DOHH2 (cell line): ENCODE results near the gene KRTAP17-1.
A peak's percentile ranks its signal among the peaks of the same experiment; 100 is the strongest.

ENCODE experiments used
- H3F3A ChIP-seq: fragments of 200-600 bp; sonication (generic), shearing (Covaris generic); 2 replicates; pipeline ENCODE4 v1.6.0; 2016; ENCODE audit warnings: antibody characterized with exemption, mild to moderate bottlenecking; ENCODE audit not compliant: control insufficient read depth, insufficient read depth
- H3K27ac ChIP-seq: fragments of 200-600 bp; sonication (generic); 2 replicates; pipeline ENCODE4 v1.5.1; 2014; ENCODE audit warnings: low read depth, mild to moderate bottlenecking, low read length, moderate library complexity
- H3K27me3 ChIP-seq: fragments of 200-600 bp; sonication (generic); 2 replicates; pipeline ENCODE4 v1.6.1; 2014; ENCODE audit warnings: mild to moderate bottlenecking, low read length, mixed read lengths; ENCODE audit not compliant: control insufficient read depth
- H3K36me3 ChIP-seq: fragments of 200-600 bp; sonication (generic); 2 replicates; pipeline ENCODE4 v1.6.1; 2014; ENCODE audit warnings: mild to moderate bottlenecking, low read length, moderate library complexity, mixed read lengths; ENCODE audit not compliant: control insufficient read depth
- H3K4me1 ChIP-seq: fragments of 200-600 bp; sonication (generic); 2 replicates; pipeline ENCODE4 v1.6.1; 2014; ENCODE audit warnings: mild to moderate bottlenecking, low read length, mixed read lengths; ENCODE audit not compliant: control insufficient read depth
- H3K4me2 ChIP-seq: fragments of 200-600 bp; sonication (generic); 2 replicates; pipeline ENCODE4 v1.6.0; 2014; ENCODE audit warnings: mild to moderate bottlenecking, low read length, moderate library complexity
- H3K4me3 ChIP-seq: fragments of 200-600 bp; sonication (generic); 2 replicates; pipeline ENCODE4 v1.5.1; 2014; ENCODE audit warnings: mild to moderate bottlenecking, low read length, mixed read lengths
- H3K79me2 ChIP-seq: fragments of 200-600 bp; sonication (generic); 2 replicates; pipeline ENCODE4 v1.6.1; 2014; ENCODE audit warnings: mild to moderate bottlenecking, low read length, mixed read lengths; ENCODE audit not compliant: control insufficient read depth
- H3K9me2 ChIP-seq: fragments of 200-600 bp; sonication (generic); replicated peaks from 2 replicates; pipeline ENCODE4 v1.6.1; 2014; ENCODE audit warnings: mild to moderate bottlenecking, low read length, mixed read lengths; ENCODE audit not compliant: control insufficient read depth
- H3K9me3 ChIP-seq: fragments of 200-600 bp; sonication (generic); 2 replicates; pipeline ENCODE4 v1.6.1; 2014; ENCODE audit warnings: antibody characterized with exemption, low read length, mixed read lengths; ENCODE audit not compliant: control insufficient read depth, insufficient read depth
- H4K20me1 ChIP-seq: fragments of 200-600 bp; sonication (generic); 2 replicates; pipeline ENCODE4 v1.6.0; 2014; ENCODE audit warnings: low read depth, mild to moderate bottlenecking, antibody characterized with exemption, low read length, moderate library complexity; ENCODE audit not compliant: control insufficient read depth, insufficient read depth
- CTCF ChIP-seq: fragments of 200-600 bp; sonication (generic); IDR thresholded peaks from one replicate; pipeline ENCODE4 v1.5.1; 2014; ENCODE audit warnings: antibody characterized with exemption, mild to moderate bottlenecking, low read depth, low read length; ENCODE audit not compliant: poor library complexity, severe bottlenecking
- EZH2phosphoT487 ChIP-seq: fragments of 200-600 bp; sonication (generic); IDR thresholded peaks from 2 replicates; pipeline ENCODE4 v1.6.1; 2017; ENCODE audit warnings: borderline replicate concordance, mild to moderate bottlenecking, antibody characterized with exemption, low read length, moderate library complexity, mixed read lengths

KRTAP17-1 gene

GRCh38 chr17:41324180-41325075 lies 8.9 kb upstream of the KRTAP17-1 start:
- H3K4me2 ChIP-seq = no peak overlapping the region
- H3K27ac ChIP-seq = no peak overlapping the region

GRCh38 chr17:41322903-41323895 lies 7.7 kb upstream of the KRTAP17-1 start:
- no peak overlapping the region for H3K4me3 ChIP-seq
- H3F3A ChIP-seq = no peaks in the 10 kb centered on the region
- no peak for TF ChIP-seq CTCF
- no peak for TF ChIP-seq EZH2phosphoT487
- H3K36me3 ChIP-seq = no peaks in the 10 kb centered on the region; the same call in 1 of the 2 replicates
- peaks cover 25% of the 10 kb centered on the region for H3K4me1 ChIP-seq
- no peaks in the 10 kb centered on the region for H3K27me3 ChIP-seq
- H3K9me2 ChIP-seq = no peaks in the 10 kb centered on the region
- H3K9me3 ChIP-seq = peaks cover 16% of the 10 kb centered on the region
- H4K20me1 ChIP-seq = no peaks in the 10 kb centered on the region
- H3K27ac ChIP-seq = no peak overlapping the region
- H3K79me2 ChIP-seq = no peaks in the 10 kb centered on the region
- H3K4me2 ChIP-seq = no peak overlapping the region

More at GRCh38 chr17:41324180-41325075, 8.9 kb upstream of the KRTAP17-1 start:
- Histone ChIP-seq H3K9me3 (peaks cover 13% of the 10 kb centered on the region), H3K4me1 (peaks cover 25% of the 10 kb centered on the region), H3F3A (no peaks in the 10 kb centered on the region), H3K27me3 (no peaks in the 10 kb centered on the region), H3K36me3 (no peaks in the 10 kb centered on the region; the same call in 1 of the 2 replicates), H3K9me2 (no peaks in the 10 kb centered on the region), H4K20me1 (no peaks in the 10 kb centered on the region), H3K4me3 (no peak overlapping the region), H3K79me2 (no peaks in the 10 kb centered on the region)
- TF ChIP-seq EZH2phosphoT487 = no peak
- peak; percentile 18 for TF ChIP-seq CTCF

- Histone ChIP-seq H3K9me3 (peaks cover 16% of the 10 kb centered on the region), H4K20me1 (no peaks in the 10 kb centered on the region), H3K4me3 (no peak overlapping the region), H3K27ac (no peak overlapping the region), H3K4me1 (peaks cover 25% of the 10 kb centered on the region), H3K9me2 (no peaks in the 10 kb centered on the region), H3K4me2 (no peak overlapping the region), H3K79me2 (no peaks in the 10 kb centered on the region), H3K36me3 (no peaks in the 10 kb centered on the region; the same call in 1 of the 2 replicates), H3K27me3 (no peaks in the 10 kb centered on the region), H3F3A (no peaks in the 10 kb centered on the region)
- TF ChIP-seq CTCF (peak; percentile 78), EZH2phosphoT487 (no peak)
Measured at GRCh38 chr17:41322094-41322902, 6.8 kb upstream of the KRTAP17-1 start.
